ENCODE measurements around the gene BAHCC1.

DNA sequence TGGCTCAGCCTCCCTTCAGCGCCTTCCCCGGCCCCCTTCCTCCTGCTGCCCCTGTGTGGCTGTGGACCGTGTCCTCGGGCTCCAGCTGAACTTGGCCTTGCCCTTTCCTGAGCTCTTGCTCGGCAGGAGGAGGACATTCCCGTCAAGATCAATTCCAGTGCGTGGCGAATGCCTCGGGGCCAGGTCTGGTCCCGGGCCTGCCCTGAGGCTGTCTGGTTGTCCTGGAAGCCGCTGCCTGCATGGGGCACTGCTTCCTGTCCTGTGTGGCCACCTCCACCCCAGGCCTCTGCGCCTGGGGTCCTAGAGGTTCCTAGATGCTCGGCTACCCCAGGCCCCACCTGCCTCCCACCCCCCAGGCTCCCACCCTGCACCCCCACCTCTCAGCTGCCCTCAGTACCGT, 12.8 kb downstream of the BAHCC1 start:
- TF ChIP-seq, protein P1, sequence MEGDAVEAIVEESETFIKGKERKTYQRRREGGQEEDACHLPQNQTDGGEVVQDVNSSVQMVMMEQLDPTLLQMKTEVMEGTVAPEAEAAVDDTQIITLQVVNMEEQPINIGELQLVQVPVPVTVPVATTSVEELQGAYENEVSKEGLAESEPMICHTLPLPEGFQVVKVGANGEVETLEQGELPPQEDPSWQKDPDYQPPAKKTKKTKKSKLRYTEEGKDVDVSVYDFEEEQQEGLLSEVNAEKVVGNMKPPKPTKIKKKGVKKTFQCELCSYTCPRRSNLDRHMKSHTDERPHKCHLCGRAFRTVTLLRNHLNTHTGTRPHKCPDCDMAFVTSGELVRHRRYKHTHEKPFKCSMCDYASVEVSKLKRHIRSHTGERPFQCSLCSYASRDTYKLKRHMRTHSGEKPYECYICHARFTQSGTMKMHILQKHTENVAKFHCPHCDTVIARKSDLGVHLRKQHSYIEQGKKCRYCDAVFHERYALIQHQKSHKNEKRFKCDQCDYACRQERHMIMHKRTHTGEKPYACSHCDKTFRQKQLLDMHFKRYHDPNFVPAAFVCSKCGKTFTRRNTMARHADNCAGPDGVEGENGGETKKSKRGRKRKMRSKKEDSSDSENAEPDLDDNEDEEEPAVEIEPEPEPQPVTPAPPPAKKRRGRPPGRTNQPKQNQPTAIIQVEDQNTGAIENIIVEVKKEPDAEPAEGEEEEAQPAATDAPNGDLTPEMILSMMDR (IDR thresholded peaks at IDR 0.05; ENCODE audit: low read depth, low read length), result no peak
- TF ChIP-seq EZH2phosphoT487 (IDR thresholded peaks at IDR 0.05; ENCODE audit: low read depth), result no peak

Measured in OCI-LY3 (cell line).